GM18499 (cell line): Measurements from ENCODE around the gene ZBTB20.

ENCODE experiments used
- ATAC-seq: cut with Tn5 transposase; IDR thresholded peaks from one replicate; pipeline ENCODE4 v1.9.1; 2021; ENCODE audit warnings: moderate number of reproducible peaks; ENCODE audit not compliant: insufficient read depth, unreplicated experiment

The ZBTB20 gene

GRCh38 chr3:114739627-114740026 is 407.5 kb downstream of the ZBTB20 start:
- ATAC-seq: no peak

- no peak for ATAC-seq
Observed at GRCh38 chr3:114732353-114732752, 414.7 kb downstream of the ZBTB20 start.

GRCh38 chr3:114730397-114730796 is 416.7 kb downstream of the ZBTB20 start:
- no peak for ATAC-seq

- ATAC-seq: no peak
Observed at GRCh38 chr3:114727373-114727772, 419.7 kb downstream of the ZBTB20 start.

- no peak for ATAC-seq
Observed at GRCh38 chr3:114725966-114726365, 421.1 kb downstream of the ZBTB20 start.

GRCh38 chr3:114722530-114722929 is 424.6 kb downstream of the ZBTB20 start:
- no peak for ATAC-seq

- ATAC-seq: peak; percentile 59
Observed at GRCh38 chr3:114721864-114722263, 425.2 kb downstream of the ZBTB20 start.

- no peak for ATAC-seq
Observed at GRCh38 chr3:114721209-114721608, 425.9 kb downstream of the ZBTB20 start.

GRCh38 chr3:114718898-114719210 is 428.2 kb downstream of the ZBTB20 start:
- ATAC-seq: no peak

- no peak for ATAC-seq
Observed at GRCh38 chr3:114718071-114718897, 428.8 kb downstream of the ZBTB20 start.

- ATAC-seq: no peak
Observed at GRCh38 chr3:114716916-114717315, 430.2 kb downstream of the ZBTB20 start.

- no peak for ATAC-seq
Observed at GRCh38 chr3:114716126-114716525, 431.0 kb downstream of the ZBTB20 start.

GRCh38 chr3:114714957-114715460 is 432.1 kb downstream of the ZBTB20 start:
- ATAC-seq: no peak

GRCh38 chr3:114714237-114714636 is 432.9 kb downstream of the ZBTB20 start:
- ATAC-seq: no peak

GRCh38 chr3:114712728-114713492 is 434.2 kb downstream of the ZBTB20 start:
- no peak for ATAC-seq

- ATAC-seq: no peak
Observed at GRCh38 chr3:114711321-114711886, 435.7 kb downstream of the ZBTB20 start.

- no peak for ATAC-seq
Observed at GRCh38 chr3:114709102-114709501, 438.0 kb downstream of the ZBTB20 start.

- no peak for ATAC-seq
Observed at GRCh38 chr3:114707252-114707860, 439.7 kb downstream of the ZBTB20 start.

GRCh38 chr3:114706591-114707232 is 440.4 kb downstream of the ZBTB20 start:
- no peak for ATAC-seq

- ATAC-seq: no peak
Observed at GRCh38 chr3:114700637-114701234, 446.4 kb downstream of the ZBTB20 start.
